NCI-H1694 (cell line): ENCODE measurements around the gene ADAMTSL1.

ENCODE experiments used
- DNase-seq: peaks from one replicate; lab custom pipeline; 2025; lab: John Stamatoyannopoulos, UW

ADAMTSL1 gene

DNA sequence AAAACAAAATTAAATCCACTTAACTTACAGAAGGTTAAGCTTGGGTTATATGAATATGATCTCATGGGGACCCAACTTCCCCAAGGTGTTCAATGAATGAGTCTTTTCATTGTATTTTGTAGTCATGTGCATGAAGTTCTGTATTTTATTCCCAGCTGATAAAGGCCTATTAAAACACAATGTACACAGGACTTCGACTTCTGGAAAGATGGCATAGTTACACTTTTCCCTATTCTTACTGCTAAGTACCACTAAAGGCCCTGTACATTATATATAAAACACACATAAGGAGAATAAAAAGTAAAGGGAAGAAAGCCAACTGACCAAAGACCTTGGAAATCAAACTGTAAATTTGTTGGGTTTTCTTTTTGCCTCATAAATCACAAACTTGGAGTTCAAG lies 336.6 kb downstream of the ADAMTSL1 start:
- no peak for DNase-seq

DNA sequence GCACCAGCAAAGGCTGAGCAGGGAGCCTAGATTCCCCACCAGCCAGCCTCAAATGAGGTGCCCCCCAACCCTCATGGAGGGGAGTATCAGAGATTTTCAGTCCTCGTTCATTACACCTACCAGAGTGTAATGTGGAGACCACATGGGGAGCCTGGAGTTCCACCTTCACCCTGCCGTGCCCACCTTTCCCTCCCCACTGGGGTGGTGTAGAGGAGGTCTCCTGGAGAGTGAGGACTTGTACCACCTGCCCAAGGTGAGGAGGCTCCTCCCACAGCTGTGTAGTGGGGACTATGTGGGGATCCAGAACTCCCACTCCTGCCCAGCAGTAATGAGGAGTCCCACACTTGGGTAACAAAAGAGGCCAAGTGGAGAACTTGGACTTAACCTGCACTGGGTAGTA lies 337.2 kb downstream of the ADAMTSL1 start:
- DNase-seq = no peak

DNA sequence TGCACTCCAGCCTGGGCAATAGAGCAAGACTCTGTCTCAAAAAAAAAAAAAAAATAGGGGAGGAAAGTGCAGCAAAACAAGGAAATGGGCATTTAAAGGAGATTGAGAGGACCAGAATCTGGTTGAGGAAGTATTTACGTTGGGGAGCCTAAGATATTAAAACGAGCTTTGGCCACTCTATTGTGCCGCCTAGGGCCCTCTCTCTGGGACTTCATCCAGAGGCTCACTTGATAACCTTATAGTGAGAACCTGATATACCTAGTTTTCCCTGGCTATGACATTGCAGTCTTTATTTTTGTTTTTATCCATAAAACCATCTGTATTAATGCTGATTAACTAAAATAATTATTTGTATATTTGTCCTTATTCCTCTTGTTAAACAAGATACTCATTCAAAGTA lies 345.5 kb downstream of the ADAMTSL1 start:
- DNase-seq = no peak

DNA sequence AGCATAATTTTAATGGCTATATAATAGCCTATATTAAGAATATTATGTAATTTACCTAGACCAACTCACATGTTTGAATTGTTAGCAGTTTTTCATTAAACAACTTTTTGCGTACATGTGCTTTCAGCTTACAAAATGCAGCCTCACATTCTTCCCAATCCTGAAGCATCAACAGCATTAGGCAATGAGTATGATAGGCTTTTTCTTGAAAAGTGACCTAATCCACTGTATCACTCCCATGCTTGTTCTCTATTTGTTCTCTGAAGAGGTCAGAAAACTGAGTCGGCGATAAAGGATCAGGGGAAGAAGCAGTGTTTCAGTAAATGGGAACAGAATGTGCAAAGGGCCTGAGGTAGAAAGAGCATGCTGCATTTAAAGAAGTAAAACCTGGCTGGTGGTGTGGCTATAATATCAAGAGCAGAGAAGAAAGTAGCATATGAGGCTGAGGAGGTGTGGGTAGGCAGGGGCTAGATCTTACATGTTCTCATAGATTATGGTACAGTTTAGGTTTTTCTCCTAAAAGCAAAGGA lies 346.7 kb downstream of the ADAMTSL1 start:
- no peak for DNase-seq

DNA sequence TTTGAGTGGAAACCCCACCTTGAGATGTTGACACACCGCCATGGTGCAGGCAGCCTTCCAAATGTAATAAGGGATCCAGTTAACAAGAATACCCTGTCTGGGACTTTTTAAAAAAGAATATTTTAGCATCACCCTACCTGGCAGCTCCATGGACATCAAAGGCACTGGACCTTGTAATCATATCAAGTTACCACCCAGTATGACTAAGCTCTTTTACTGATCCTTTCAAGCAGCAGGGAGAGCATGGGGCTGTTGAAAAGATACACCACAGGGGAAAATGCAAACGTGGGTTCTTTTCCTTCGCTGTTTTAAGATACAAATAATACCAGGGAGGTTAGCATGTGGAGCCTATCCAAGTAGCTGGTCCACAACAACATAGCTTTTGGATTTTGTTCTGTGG lies 347.8 kb downstream of the ADAMTSL1 start:
- DNase-seq = no peak

DNA sequence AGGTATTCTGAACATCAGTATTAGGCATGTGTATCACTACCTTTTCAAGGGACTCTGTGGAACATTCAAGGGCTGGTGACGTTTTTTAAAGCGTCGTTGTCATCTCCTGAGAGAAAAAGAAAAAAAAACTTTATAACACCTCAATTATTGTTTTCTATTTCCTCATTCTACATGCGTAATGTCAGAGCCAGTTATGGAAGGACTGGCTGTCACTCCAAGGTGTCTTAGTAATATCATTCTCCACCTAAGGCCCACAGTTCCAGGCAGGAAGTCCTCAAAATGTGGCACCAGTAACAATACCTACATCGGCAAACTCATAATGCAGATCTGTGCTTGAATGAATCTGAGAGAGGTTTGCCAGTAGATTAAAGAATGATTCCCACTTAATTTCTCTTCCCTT lies 348.9 kb downstream of the ADAMTSL1 start:
- no peak for DNase-seq

DNA sequence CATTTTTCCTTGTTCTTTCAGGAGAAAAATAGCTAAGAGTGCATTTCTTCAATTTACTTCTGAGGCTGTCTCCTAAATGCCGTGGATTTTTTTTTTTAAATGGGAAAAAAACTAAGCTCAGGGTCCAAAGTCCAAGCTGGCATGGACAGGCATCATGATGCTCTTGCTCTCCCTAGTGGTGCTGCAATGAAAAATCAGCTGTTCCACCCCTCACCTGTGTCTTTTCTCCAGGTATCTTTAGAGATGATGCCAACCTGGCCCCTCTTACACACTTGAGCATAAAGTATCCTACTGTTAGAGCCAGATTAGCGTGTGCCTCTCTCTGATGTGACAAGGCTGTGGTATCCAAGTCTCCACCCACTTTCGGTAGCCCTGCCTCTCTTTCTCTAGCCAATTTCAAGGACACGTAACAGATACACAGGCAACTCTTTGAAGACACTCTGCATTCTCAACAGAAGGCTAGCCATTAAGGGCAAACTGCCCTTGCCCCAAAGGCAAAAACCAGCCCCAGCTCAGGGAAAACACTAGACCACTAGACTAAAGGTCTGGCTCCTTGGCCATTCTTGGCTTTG lies 350.2 kb downstream of the ADAMTSL1 start:
- no peak for DNase-seq

DNA sequence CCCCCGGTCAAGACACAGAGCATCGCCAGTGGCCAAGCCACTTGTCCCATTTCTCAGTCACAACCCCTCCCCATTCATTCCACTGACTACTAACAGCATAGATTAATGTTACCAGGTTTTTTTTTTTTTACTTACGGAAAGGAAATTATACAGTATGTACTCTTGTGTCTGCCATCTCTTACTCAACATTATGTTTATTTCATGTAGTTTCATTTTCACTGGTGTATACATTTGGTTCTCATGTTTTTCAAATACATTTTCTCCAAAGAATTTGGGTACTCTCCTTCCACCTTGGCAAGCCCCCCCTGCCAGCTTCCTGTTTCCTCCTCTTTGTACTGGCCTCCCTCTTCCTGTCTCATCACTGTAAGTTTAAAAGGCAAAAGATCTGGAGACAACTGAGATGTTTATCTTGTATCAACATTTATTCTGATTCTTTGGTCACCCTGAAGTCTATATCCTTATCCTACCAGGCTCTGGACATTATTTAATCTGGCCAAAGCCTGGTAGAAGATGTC lies 351.8 kb downstream of the ADAMTSL1 start:
- DNase-seq = no peak

DNA sequence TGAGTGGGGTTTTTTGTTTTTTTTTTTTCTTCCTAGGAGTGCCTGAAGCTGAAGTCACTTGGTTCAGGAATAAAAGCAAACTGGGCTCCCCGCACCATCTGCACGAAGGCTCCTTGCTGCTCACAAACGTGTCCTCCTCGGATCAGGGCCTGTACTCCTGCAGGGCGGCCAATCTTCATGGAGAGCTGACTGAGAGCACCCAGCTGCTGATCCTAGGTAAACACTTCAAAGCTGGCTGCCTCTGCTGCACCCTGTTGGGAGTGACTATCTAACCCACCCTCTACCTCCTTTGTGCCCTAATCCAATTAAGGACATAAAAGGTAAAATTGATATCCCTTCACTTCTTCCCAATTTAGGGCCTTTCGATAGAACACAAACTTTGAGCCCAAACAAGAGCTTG lies 352.3 kb downstream of the ADAMTSL1 start:
- DNase-seq = no peak

DNA sequence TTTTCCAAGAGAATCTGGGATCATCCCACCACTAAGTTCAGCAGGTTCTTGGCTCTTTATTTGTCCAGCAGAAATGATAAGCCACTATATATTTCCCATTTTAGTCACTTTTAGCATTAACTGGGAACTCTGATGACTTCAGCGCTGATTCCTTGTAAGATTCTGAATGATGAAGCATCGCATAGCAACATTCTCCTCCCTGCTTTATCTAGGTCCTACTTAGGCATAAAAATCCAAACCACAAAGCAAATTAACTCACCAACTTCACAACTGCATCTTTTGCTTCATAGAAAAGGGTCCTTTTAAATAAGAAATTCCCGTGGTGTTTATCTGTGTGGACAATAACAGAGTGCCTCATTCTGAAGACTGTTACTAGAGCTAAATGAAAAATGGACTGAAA lies 355.1 kb downstream of the ADAMTSL1 start:
- DNase-seq = no peak

DNA sequence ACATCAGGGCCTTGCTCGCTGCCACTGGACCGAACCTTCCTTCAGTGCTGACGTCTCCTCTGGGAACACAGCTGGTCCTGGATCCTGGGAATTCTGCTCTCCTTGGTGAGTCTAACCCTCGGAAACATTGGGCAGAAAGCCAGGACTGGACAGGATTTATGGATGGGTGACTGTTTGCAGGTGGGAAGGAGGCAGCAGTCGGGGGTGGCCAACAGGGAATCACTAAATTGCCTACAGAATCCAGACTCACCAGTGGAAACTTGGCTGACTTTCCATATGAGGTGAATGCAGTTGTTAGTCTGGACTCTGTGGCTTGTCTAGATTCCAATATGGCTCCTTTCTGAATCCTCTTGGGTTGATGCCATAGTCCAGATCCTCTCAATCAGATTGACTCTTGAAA lies 355.9 kb downstream of the ADAMTSL1 start:
- DNase-seq = no peak

DNA sequence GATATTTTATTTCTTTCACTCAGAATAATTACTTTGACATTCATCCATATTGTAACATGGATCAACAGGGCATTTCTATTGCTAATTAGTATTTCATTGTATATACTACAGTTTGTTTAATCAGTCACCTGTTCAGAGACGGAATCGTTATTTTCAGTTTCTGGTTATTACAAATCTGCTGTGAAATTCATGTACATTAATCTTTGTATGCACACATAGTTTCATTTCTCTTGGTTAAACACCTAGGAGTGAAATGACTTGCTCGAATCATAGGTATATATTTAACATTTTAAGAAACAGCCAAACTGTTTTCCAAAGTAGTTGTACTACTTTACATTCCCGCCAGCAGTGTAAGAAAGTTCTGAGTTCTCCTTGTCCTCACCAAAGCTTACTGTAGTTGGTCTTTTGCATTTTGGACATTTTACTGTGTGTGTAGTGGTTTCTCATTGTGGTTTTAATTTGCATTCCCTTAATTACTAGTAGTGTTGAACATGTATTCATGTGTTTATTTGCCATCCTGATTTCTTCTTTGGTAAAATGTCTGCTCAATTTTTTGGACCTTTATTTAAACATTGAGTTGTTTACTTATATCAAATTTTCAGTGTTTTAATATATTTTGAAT lies 360.9 kb downstream of the ADAMTSL1 start:
- no peak for DNase-seq

DNA sequence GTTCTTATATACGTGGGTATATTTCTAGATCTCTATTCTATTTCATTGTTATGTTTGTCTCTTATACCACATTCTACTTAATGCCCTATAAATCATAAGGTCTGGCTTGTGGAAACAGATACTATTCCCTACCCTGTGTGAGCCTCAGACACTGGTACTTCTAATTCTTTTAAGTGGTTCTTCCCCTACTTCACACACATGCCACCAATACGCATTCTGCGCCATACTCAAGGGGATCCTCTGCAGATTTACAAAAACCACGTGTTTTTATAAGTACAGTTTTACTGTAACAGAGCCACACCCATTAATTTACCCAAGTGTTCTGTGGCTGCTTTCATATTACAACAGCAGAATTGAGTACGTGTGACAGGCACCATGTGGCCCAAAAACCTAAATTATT lies 363.4 kb downstream of the ADAMTSL1 start:
- no peak for DNase-seq

DNA sequence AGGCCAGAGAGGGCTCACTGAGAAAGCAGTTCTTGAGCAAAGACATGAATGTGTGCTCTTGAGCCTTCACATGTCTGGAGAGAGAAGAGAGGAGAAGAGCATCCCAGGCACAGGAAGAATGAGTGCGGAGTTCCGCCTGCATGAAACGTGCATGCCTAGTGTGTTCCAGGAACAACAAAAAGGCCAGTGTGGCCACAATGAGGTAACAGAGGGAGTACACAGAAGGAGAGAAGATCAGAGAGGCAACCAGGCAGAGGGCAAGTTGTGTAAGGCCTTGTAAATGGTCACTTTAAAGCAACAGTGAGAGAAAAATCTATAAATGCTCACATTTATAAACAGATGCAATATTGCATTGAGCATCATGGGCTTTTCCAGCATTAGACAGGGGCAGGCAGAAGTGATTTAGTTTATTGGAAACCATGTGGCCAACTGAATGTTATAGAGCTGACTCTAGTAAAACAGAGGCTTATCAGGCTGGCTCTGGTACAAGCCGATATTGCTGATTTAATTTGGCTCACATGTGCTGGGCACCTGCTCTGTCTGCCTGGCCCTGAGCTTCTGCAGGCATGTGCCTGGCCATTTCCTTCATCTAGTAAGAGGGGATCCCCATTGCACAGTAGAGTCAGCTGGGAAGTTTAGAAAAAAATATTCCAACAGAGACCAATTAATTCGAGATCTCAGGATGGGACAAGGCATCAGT lies 373.8 kb downstream of the ADAMTSL1 start:
- no peak for DNase-seq

DNA sequence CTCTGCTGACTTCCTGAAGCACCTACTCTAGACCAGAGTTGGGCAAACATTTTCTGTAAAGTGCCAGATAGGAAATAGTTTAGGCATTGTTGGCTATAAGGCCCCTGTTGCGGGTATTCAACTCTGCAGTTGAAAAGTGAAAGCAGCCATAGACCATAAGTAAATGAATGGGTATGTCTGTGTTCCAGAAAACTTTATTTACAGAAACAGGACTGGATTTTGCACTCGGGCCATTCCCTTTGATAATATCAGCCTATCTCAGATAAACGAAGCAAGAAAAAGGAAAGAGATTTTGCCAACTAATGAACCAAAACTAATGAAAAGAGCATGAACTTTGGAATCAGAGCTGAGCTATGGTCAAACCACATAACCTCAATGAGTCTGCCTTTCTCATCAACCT lies 374.7 kb downstream of the ADAMTSL1 start:
- no peak for DNase-seq

DNA sequence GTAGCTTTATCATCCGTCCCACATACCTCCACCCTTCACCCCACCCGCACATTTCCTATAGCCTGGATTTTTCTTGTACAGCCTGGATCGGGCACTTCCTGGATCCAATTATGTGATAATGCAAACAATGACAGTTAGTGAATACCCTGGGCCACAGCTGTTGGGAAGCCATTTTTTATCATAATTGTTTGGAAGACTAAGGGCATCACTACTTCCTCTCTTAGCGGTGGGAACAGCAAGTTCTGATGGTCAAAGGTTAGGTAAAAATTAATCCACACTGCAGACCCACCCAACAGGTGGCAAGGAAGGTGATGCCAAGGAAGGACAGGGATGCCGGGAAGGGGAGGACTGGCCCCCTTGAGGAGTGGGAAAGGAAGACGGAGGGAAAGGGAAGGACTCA lies 375.3 kb downstream of the ADAMTSL1 start:
- DNase-seq = no peak

DNA sequence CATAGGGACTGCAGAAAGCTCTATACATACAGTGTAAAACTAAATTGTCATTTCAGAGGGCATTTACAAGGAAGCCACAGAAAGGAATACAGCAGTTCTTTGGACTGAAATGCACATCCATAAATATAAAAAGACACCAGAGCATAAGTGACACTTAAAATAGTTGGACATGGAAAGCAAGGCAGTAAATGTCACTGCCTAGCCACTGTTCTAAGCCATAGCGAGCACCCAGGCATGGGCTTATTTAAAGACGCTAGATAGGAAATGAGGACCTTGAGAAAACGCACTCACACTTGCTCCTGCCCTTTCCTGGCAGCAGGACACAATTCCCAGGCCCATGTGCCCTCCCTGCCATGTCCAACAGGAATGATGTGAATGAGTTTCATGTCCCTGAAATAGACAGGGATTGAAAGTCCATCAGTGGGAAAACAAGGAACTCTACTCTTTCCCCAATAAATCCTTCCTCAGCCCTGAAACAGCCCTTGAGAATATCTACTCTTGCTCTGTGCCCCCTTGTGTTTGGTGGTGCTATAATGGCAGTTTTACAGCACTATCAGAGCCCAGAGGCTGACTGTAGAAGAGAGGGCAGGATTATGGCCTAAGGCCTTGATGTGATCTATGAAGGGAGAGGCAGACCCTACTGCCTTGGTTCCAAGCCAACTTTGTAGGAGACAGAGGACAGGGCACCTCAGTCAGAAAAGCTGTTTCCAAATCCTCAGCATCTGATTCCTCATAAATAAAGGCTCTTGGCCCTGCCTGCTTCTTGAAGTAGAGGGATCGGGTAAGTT lies 376.1 kb downstream of the ADAMTSL1 start:
- DNase-seq = no peak

DNA sequence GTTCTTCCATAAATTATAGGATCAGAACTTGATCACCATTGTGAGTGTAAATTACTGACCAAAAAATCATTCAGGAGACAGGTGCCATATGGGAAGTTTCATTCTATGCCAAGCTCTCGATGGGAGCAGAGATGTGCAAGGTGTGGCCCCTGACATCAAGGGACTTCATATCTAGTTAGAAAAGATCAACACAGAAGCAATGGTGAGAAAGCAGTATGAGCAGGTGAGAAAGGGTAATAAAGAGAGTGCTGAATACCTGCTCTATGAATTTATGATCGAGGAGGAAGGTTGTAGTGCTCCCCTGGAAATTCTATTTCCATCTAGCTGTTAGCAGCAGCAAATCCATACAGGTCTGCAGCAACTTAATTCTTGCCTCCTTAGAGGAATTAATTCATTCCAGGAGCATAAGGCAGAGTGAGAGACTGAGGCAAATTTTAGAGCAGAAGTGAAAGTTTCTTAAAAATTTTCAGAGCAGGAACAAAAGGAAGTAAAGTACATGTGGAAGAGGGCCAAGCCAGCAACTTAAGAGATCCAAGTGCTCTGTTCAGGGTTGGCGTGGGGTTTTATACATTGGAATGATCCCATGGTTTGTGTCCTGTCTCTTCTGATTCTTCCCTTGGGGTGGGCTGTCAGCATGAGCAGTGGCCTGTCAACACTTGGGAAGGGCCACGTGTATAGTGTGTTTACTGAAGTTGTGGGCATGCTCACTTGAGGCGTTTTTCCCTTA lies 377.3 kb downstream of the ADAMTSL1 start:
- DNase-seq = no peak

DNA sequence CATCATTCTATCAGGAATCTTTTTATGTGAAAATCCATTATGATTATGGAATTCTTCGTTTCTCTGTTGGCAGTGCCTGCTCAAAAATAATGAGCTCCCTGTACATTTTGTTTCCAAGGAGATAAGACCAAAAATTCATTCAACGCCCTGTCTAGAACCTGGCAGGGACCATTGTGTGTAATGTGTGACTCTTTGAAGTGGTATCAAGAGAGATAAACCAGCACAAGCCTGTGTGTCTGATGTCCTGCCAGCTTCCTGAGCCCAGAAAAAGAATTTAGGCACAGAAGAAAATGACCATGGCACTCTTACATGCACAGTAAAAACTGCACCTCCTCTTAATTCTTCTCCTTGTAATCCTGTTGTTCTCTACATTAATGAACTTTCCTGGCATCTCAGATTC lies 381.7 kb downstream of the ADAMTSL1 start:
- DNase-seq = no peak

DNA sequence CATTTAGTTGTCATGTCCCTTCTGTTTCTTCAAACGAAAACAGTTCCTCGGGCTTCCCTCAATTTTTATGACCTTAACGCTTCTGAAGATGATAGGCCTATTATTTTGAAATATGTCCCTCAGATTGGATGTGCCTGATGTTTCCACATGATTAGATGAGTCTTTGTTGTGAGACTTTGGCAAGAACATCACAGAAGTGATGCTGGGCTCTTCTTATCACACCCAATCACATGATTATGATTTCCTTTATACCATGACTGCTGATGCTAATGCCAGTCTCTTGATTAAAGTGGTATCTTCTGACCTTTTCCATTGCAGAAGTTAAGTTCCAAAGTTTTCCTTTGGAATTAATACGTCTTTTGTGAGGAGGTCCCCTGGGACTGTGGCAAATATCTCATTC lies 383.4 kb downstream of the ADAMTSL1 start:
- DNase-seq = no peak

DNA sequence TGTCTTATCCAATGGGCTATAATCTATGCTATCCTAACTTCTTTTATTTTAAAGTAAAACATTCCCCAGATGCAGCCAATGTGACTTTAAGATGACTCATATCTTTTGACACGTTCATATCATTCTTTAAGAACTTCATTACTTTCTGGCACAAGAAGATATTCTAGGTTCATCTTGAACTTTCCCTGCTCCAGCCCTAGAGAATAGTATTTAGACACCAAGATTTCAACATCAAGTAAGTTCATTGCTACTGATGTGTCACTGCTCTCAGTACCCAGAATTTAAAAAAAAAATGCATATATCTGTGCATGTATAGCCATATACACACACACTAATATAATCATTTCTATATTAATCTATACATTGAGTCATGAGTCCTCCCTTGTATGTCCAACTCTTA lies 383.8 kb downstream of the ADAMTSL1 start:
- DNase-seq = no peak
